GM20431 (cell line): ENCODE results near the gene RUNX1.
"Not testable (repeated sequence)": the region's sequence is repeated elsewhere in the genome, so short reads cannot be mapped to it uniquely, and the experiment has no call there.

Experiments used
- in situ Hi-C: fragments of 300-500 bp; cut with MseI, MboI; formaldehyde crosslinking; loops from one replicate; pipeline ENCODE4 v1.15.0; 2020; ENCODE audit warnings: low sequenced_read_pairs; ENCODE audit not compliant: unreplicated experiment

Gene RUNX1

GRCh38 chr21:34807146-34807880, 241.8 kb downstream of the RUNX1 start:
- in situ Hi-C loops, result no loop called here

DNA sequence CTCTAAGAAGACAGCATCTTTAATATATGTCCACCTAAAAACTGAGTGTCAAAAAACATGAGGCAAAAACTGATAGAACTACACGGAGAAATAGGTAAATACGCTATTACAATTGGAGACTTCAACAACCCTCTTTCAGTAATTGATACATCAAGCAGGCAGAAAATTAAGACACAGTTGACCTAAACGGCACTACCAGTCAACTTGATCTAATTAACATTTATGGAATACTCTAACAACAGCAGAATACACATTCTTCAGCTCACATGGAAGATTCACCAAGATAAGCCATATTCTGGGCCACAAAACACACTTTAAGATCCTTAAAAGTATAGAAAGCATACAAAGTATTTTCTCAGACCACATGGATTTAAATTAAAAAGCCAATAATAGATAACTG, 242.7 kb downstream of the RUNX1 start:
- in situ Hi-C loops, result no loop called here

- in situ Hi-C loops, result no loop called here
Measured at GRCh38 chr21:34805157-34805556, 243.9 kb downstream of the RUNX1 start.

DNA sequence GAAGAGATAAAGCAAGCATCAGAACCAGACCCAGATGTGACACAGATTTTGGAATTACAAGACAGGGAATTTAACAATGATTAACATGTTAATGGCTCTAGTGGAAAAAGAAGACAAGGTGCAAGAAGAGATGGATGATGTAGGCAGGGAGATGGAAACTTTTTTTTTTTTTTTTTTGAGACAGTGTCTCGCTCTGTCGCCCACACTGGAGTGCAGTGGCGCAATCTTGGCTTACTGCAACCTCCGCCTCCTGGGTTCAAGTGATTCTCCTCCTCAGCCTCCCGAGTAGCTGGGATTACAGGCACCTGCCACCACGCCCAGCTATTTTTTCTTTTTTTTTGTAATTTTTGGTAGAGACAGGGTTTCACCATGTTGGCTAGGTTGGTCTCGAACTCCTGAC, 244.5 kb downstream of the RUNX1 start:
- in situ Hi-C loops, result not testable (repeated sequence)

DNA sequence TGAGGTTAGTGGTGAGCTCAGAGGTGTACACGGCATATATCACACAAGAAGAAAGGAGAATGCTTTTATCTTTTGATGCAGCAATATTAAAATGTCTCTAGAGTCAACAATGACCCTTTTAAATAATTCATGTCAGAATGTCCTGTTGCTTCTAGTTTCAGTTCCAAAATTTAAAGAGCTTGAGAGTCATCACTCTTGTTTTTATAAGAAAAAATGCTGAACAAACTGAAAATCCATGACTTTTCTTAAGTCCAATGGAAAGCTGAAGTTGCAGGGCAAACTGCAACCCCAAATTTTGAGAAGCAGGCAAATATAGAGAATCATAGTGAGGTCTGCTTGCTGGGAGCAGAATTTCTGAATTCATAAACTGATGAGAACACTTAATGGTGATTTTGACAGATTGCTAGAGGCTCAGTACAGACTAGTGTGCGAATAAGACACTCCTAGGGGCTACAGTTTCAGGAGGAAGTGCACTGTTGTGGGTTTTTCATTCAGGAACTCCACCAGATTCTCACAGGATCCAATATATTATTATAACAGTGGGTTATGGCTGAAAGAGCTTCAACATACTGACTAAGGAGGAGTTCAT, 245.2 kb downstream of the RUNX1 start:
- in situ Hi-C loops, result no loop called here

- in situ Hi-C loops, result no loop called here
Measured at GRCh38 chr21:34802180-34802899, 246.8 kb downstream of the RUNX1 start.

DNA sequence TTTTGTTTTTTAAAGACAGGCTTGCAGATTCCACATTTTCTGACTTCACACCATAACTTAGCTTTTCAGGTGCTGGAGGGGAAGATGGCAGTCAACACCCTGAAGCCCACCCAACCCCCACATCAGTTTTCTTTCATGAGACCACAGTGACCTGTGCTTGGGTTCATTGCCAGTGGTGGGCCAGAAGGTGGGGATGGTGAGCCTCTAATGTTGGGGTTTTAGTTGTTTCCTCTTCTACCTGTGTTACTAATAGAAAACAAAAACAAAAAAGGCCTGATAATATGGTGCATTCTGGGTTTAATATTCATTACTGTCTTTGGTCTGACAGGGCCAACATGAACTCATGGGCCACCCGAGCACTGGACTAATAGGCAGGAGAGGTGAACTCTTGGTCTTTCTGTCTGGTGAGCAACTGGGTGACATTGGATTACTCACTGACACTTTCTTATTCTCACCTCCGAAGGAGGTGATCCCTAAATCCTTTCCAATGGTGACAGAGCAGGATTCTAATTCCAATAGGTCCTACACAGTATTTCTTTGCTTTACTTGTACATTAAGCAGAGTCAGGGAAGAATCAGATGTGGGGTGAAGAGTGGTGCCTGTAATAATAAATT, 247.5 kb downstream of the RUNX1 start:
- in situ Hi-C loops, result no loop called here

GRCh38 chr21:34800797-34801518, 248.1 kb downstream of the RUNX1 start:
- in situ Hi-C loops, result no loop called here

- in situ Hi-C loops, result no loop called here
Measured at GRCh38 chr21:34799092-34799491, 250.0 kb downstream of the RUNX1 start.

GRCh38 chr21:34797921-34798535, 251.1 kb downstream of the RUNX1 start:
- in situ Hi-C loops, result no loop called here

DNA sequence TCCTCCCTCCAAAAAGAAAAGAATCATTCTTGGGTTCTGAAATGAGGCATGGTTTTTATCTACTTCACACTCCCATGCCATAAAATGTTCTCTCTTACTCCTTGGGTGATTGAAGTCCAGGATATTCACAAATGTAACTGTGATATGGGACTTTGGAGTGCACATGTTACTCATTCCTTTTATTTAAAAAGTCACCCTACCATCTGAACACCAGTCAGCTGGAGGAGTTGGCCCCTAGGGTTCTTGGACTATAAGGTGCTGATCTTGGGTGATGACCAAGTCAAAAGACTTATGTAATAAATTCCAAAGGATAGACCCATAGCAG, 251.9 kb downstream of the RUNX1 start:
- in situ Hi-C loops, result no loop called here

- in situ Hi-C loops, result no loop called here
Measured at GRCh38 chr21:34796518-34797200, 252.4 kb downstream of the RUNX1 start.

- in situ Hi-C loops, result no loop called here
Measured at GRCh38 chr21:34795548-34796180, 253.4 kb downstream of the RUNX1 start.

- in situ Hi-C loops, result no loop called here
Measured at GRCh38 chr21:34795175-34795547, 253.9 kb downstream of the RUNX1 start.

DNA sequence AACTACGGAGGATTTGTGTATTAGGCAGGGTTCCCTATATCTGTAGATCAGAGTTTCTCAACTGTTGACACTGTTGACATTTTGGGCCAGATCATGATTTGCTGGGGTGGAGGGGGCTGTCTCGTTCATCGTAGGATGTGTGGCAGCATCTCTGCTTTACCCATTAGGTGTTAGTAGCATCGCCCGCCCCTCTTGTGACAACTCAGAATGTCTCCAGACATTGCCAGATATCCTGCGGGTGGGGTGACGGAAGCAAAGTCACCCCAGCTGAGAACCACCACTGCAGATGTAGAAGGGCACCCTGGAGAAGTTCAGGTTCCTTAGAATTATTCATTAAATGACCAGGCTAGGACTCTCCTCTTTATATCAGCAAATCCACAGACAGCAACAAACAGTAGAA, 254.4 kb downstream of the RUNX1 start:
- in situ Hi-C loops, result no loop called here

GRCh38 chr21:34793471-34793870, 255.6 kb downstream of the RUNX1 start:
- in situ Hi-C loops, result no loop called here

DNA sequence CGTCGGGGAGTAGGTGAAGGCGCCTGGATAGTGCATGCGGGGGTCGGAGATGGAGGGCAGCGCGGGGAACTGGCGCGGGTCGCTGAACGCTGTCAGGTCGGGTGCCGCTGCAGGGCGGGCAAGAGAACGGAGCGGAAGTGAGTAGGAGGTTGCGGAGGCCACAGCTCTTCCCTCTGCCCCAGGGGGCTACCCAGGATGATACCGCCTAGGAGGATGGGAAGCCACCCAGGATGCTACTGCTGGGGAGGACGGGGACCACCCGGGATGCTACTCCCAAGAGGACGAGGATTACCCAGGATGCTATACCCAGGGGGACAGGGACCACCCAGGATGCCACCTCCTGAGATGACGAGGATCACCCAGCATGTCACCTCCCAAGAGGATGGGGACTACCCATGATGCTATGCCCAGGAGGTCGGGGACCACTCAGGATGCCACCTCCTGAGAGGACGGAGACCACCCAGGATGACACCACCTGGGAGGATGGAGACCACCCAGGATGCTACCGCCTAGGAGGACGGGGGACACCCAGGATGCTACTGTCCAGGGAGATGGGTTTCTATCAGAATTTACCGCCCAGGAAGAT, 256.5 kb downstream of the RUNX1 start:
- in situ Hi-C loops, result no loop called here

DNA sequence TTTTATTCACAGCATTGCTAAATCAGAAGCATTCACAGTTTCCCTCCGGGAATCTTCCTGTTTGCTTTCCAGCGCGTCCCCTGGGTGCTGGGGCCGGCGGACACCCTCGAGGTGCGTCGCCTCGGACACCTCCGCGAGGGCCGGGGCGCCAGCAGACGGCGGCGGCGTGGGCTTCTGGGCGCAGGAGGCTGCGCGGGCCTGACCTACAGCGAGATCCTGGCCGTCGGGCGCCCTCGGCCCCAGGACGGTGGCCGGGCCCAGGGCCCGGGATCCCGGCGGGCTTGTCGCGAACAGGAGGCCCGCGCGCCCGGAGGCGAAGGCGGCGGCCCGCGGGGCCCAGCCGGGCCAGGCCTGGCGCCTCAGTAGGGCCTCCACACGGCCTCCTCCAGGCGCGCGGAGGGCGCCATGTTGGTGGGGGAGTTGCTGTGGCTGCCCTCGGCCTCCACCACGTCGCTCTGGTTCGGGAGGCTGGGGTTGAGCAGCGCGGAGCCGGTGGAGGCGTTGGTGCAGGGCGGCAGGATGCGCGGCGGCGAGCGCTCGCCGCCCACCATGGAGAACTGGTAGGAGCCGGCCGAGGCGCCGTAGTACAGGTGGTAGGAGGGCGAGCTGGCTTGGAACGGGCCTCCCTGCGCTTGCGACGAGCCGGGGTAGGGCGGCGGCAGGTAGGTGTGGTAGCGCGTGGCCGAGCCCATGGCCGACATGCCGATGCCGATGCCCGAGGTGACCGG, 257.2 kb downstream of the RUNX1 start:
- in situ Hi-C loops, result no loop called here
